HG03175 (cell line): ENCODE measurements around the gene TTC38.

Experiments
- ATAC-seq: cut with Tn5 transposase; IDR thresholded peaks from one replicate; pipeline ENCODE4 v1.9.1; 2021; ENCODE audit warnings: mild to moderate bottlenecking, moderate library complexity; ENCODE audit not compliant: unreplicated experiment

The TTC38 gene

DNA sequence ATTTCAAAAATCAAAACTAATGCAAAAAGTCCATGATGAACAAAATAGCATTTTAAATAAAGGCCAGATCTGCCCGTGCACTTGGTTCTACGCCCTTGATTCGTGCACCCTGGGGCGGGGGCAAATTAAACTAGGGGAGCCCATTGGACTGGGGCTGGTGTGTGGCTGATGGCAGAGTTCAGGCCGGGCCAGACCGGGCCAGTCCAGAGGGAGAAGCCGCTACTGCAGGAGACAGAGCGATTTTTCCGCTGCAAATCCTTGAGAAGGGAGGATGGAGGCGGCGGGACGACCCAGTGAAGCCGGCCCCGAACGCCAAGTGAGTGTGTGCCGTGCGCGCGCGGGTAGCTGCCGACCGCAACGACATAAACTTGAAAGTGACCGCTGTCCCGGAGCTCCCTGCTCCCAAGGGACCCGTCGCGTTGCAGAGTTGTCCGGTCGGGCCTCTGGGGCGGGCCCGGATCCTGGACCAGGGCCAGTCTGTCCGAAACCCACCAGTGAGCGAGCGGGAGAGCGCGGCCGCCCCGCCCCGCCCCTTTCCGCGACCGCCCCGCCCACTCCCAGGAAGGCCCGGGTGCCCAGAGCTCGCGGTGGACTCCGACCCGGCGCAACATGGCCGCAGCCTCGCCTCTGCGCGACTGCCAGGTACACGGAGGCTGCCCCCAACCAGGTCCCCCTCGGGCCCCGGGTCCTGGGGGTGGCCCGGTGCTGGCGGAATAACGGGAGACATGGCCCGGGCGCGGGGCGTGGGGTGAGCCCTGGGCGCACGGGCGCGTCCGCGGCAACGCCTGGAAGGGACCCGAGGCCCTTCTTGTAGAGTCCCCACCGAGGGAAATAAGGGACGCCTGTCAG is at the start of gene TTC38:
Gene TTC38, plus strand, starts transcription at position 578 of the 849 bp plus-strand sequence. Its CDS starts 32 bp downstream, at position 610.
- peak; percentile 81 for ATAC-seq

DNA sequence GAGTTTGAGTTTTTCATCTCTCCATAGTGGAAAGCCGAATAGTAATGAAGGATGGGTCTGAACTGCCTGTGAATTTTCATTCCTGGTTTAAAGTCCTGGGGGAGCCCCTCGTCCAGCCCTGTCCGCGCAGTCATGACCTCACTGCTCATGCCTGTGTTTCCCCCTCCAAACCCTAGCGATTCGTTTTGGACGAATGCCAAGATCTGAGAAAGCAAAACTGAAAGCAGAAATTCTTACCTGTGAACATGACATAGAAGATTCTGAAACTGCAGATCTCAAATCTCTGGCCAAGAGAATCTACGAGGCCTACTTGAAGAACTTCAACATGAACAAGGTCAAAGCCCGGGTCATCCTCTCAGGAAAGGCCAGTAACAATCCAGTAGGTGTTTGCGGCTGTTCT is 48.2 kb upstream of the TTC38 start:
- ATAC-seq: no peak

GRCh38 chr22:46220921-46221320 is 46.9 kb upstream of the TTC38 start:
- ATAC-seq: no peak

DNA sequence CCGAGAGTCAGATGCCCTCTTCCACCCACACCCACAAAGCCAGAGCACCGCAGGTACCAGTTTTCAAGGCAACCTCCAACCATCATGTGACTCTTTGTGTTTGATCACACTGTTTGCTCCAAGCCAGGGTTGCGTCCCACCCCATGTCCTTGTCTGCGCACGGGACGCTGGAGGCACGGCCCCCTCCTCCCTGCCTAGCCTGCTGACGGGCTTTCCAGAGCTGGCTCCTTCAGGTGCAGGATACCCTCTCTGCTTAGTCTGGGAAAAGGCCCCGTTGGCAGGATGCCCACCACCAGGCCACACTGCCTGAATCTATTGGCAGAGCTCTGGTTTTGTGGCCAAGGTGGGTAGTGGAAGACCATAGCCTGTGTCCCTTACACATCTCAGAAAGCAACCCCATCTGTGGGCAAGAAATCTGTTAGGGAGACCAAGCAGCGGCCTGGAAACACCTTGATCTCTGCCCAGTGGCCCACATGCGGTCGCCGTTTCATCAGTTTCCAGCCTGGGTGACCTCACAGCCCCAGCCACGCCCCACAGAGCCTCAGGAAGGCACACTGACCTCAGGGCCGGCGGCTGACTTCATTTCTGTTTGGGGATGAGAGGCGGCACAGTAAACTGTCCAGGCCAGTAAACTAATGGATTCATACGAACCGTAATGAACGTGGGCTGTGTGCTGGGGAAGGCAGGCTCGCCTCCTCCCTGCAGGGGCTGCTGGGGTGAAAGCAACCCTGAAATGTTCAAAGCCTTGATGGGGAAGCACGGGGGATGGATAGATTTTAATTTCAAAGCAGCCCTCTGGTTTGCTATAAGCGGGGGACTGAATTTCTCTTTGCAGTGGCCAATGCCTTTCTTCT is 43.5 kb upstream of the TTC38 start:
- no peak for ATAC-seq

- no peak for ATAC-seq
These were observed 42.9 kb upstream of the TTC38 start for GRCh38 chr22:46224898-46225290.

GRCh38 chr22:46225631-46226030 is 42.2 kb upstream of the TTC38 start:
- no peak for ATAC-seq

- ATAC-seq: no peak
These were observed 41.2 kb upstream of the TTC38 start for GRCh38 chr22:46226577-46226976.

DNA sequence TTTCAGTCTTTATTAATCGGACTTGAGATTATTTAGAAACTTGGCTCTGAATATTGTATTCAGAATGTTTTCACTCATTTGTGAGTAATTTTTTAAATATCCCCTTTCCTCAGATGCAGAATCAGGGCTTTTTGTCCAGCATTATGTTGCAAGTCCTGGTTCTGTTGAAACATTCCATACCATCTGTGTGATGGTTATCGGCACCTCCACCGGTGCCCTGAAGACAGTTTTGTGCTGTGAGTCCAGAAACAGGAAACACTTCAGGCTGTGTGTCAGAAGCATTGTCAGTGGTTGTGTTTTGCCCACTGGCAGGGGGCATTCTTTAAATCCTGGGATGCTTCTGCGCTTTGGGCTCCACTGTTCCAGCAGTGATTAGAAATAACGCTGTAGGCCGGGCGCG is 38.1 kb upstream of the TTC38 start:
- no peak for ATAC-seq

DNA sequence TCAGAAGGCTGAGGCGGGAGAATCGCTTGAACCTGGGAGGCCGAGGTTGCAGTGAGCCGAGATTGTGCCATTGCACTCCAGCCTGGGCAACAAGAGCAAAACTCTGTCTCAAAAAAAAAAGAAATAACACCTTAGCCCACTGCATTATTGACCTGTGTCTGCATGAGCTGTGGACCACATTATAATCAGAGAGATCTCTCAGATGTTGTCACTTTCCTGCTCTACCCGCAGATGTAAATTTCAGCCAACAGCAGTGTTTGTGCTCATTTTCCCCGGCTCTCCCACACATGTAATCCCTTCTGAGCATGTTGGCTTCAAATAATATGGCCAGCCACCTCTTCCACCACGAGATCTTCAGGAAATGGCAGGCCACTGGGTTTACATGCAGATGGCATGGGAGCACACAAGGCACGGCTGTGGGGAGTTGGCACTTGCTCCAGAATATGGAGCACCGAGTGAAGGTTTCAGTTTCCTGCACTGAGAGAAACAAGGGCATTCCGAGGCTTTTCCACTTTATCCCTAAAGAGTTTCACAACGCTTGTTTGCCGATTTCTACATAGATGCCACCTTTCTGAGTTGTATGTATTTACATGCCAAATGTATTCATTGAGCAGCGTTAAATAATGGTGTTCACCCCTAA is 37.4 kb upstream of the TTC38 start:
- no peak for ATAC-seq

- ATAC-seq: no peak
These were observed 34.6 kb upstream of the TTC38 start for GRCh38 chr22:46233231-46233630.

DNA sequence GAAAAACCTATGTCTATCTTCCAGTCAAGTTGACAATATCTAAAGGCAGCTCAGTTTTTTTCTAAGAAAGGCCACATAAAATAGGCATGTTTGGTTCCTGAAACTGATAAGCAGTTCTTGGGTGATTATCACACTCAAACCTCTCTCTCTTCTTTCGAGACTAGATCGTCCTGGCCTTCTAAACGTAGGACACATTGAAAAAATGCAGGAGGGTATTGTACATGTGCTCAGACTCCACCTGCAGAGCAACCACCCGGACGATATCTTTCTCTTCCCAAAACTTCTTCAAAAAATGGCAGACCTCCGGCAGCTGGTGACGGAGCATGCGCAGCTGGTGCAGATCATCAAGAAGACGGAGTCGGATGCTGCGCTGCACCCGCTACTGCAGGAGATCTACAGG is 32.8 kb upstream of the TTC38 start:
- no peak for ATAC-seq

DNA sequence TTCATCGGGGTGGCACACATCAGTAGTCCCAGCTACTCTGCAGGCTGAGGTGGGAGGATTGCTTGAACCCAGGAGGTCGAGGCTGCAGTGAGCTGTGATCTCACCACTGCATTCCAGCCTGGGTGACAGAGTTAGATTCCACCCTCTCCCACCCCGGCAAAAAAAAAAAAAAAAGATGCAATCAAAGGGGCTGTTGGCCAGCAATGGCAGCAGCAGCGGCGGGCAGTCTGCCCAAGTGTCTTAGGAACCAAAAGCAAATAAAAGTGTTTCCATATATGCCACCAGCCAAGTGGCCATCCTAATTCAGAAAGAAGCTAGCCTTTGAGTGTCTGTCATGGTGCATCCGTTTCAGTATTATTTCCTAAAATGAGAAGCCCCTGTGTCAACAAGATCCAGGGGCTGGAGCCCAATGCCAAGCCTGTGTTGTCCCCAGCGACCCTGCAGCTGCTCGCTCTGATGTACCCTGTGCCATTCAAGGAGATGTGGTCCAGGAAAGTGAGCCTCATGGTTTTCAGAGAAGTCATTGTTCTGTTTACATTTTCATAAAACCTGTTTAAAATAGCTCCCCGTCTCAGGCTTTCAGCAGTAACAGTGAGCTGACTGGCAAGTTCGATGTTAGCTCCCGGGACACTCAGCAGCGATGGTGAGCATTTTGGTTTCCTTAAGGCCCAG is 30.2 kb upstream of the TTC38 start:
- no peak for ATAC-seq

GRCh38 chr22:46238541-46238940 is 29.3 kb upstream of the TTC38 start:
- no peak for ATAC-seq

- ATAC-seq: no peak
These were observed 28.4 kb upstream of the TTC38 start for GRCh38 chr22:46239261-46240048.

DNA sequence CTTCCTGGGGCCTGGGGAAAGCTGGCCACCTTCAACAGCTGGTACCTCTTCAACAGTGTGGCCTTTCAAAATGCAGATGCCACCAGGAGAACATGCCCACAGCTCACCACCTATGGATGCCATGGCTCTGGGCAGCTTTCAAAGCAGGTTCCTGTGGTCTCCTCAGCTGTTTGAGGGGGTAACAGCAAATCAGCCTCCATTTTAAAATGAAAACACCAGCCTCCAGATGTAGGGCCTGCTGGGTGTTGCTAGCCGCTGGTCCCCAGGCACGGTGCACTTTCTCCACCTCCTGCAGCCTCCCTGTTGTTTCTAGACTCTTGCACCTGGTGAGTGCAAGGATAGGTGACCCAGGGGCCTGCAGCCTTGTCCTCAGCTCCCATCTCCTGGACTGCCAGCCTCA is 27.7 kb upstream of the TTC38 start:
- no peak for ATAC-seq

DNA sequence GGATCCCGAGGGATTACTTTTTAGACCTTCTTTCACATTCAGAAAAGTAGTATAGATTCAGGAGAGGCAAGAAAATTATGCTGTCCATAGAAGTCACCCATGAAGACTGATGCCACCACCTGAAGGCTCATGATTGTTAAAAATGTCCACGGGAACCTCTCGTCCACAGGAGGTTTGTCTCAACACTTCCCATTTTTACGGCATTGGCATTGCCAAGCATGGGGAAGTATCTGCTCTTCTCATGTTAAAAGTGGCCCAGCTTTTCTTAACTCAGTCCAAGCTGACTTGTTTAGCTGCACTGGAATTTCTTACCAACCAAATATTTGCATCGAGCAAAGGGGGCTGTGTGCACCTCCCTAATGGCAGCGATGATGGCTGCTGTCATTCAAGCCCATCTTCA is 27.3 kb upstream of the TTC38 start:
- no peak for ATAC-seq

- no peak for ATAC-seq
These were observed 26.9 kb upstream of the TTC38 start for GRCh38 chr22:46240907-46241306.

DNA sequence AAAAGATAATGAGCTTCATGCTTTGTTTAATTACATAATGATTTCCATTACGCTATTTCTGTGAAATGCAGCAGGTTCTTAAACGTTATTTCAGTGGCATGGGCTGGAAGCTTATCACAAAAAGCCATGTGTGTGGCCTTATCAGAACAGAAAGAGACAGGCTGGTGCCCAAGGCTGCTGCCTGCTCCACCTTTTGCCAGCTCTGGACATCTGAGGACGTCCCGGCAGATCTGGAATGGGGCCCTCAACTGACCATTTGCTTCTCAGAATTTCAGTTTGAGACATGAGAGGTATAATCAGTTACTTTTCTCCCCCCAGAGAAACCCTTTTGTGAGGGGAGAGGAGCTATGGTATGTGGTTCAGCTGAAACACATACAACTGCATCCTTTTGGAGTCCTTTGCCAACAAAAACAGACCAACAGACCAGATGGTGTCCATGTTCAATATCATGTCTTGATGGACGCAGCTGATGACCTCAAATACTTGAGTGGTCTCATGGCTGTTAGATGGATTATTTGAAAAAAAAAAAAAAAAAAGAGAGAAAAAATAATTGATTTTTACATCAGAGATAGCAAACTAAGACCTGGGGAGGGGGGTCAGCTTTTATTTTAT is 26.3 kb upstream of the TTC38 start:
- no peak for ATAC-seq

- ATAC-seq: no peak
These were observed 25.7 kb upstream of the TTC38 start for GRCh38 chr22:46242076-46242475.

DNA sequence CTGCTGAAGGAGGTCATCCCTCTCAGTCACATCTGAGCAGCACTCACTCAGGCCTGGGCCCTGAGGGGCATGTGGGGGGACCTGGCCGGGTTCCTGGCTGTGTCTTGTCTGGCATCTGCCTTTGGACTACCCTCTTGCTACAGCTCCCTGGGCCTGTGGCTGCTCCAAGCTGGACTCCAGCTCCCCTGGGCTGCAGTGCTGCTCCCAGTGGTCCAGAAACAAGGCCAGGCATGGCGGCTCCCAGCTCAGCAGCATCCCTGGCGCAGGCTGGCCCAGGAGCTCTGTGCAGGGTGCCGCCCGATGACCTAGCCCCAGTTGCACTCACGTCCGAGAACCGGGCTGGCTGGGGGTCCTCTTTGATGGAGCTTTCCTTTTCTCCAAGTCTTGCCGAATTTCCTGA is 23.0 kb upstream of the TTC38 start:
- ATAC-seq: no peak
